Measurements from ENCODE around the gene SERGEF. TPM values are rescaled to one million over a fixed set of nuclear protein-coding genes. Genes with fewer than 3 reads are reported as not detected.

The SERGEF gene
- total and polyA plus RNA-seq, 2 of the 4 experiments (the other 2 are of a cell fraction), result 12.2 to 18.1 TPM

- no peak overlapping the region for H3K9ac ChIP-seq (ENCODE audit: low read depth, low read length)
- H2BK15ac ChIP-seq (ENCODE audit: low read depth, low read length), result no peak overlapping the region
- H3K9me3 ChIP-seq (ENCODE audit: control insufficient read depth, insufficient read depth, low read length), result no peaks in the 10 kb centered on the region
- ChIA-PET POLR2A (ENCODE audit: unreplicated experiment) (no interaction called here), CTCF (no interaction called here)
- TF ChIP-seq CHD1 (IDR thresholded peaks at IDR 0.05; ENCODE audit: low read depth, low read length) (no peak), USF2 (IDR thresholded peaks at IDR 0.05; ENCODE audit: low read depth, low read length) (no peak), CEBPB (IDR thresholded peaks at IDR 0.05; ENCODE audit: low read depth, low read length) (no peak), BHLHE40 (IDR thresholded peaks at IDR 0.05; ENCODE audit: low read depth, low read length) (no peak), NFE2L2 (IDR thresholded peaks at IDR 0.05; ENCODE audit: low read depth, low read length) (no peak), CTCF (conservative IDR thresholded peaks at IDR 0.05; ENCODE audit: low read depth, low read length) (no peak), MAFK (IDR thresholded peaks at IDR 0.05; ENCODE audit: low read depth, low read length) (no peak), SMC3 (IDR thresholded peaks at IDR 0.05; ENCODE audit: low read depth, low read length) (no peak), MXI1 (IDR thresholded peaks at IDR 0.05; ENCODE audit: borderline replicate concordance, low read depth, low read length) (no peak), RFX5 (IDR thresholded peaks at IDR 0.05; ENCODE audit: low read depth, low read length) (no peak), FOS (IDR thresholded peaks at IDR 0.05; ENCODE audit: low read depth, low read length) (no peak), ELK1 (IDR thresholded peaks at IDR 0.05; ENCODE audit: borderline replicate concordance, low read depth, low read length) (no peak), POLR2A (IDR thresholded peaks at IDR 0.05; ENCODE audit: low read depth, low read length) (no peak), MAZ (IDR thresholded peaks at IDR 0.05; ENCODE audit: borderline replicate concordance, low read depth, low read length) (no peak), RAD21 (IDR thresholded peaks at IDR 0.05; ENCODE audit: low read length) (no peak)
- no peak overlapping the region for H4K5ac ChIP-seq (ENCODE audit: low read depth, low read length)
- intact Hi-C loops (cut with micrococcal nuclease) (no loop called here), in situ Hi-C loops (cut with MboI; ENCODE audit: low sequenced_read_pairs) (no loop called here), dilution Hi-C loops (cut with HindIII; ENCODE audit: low sequenced_read_pairs, unreplicated experiment) (no loop called here)
- no peak overlapping the region for H2BK5ac ChIP-seq (ENCODE audit: low read depth, low read length, poor library complexity, severe bottlenecking)
- no peak overlapping the region for H2BK120ac ChIP-seq (ENCODE audit: low read depth, low read length)
- H3K23ac ChIP-seq (ENCODE audit: low read depth, low read length), result no peak overlapping the region
- no peak overlapping the region for H4K91ac ChIP-seq (ENCODE audit: insufficient read depth, low read depth, low read length)
- no peaks in the 10 kb centered on the region for H4K20me1 ChIP-seq (ENCODE audit: insufficient read depth, low read length)
- no peak overlapping the region for H3K14ac ChIP-seq (replicated peaks; ENCODE audit: low read depth, low read length)
- H2AFZ ChIP-seq (replicated peaks; ENCODE audit: low read length, poor library complexity), result no peak overlapping the region
- no peaks in the 10 kb centered on the region for H3K36me3 ChIP-seq (ENCODE audit: control insufficient read depth, insufficient read depth, low read length)
- H2AK5ac ChIP-seq (ENCODE audit: low read depth, low read length), result no peak overlapping the region
- no CpG with 5 or more reads among the region's 1 CpG for WGBS, 2 experiments (ENCODE audit: extremely low coverage in 2 of 2, insufficient read length in 1 of 2)
- H3K27ac ChIP-seq (ENCODE audit: insufficient read depth, low read length), result no peak overlapping the region
- DNase-seq, result no peak
- no peak overlapping the region for H3K18ac ChIP-seq (ENCODE audit: low read depth, low read length)
- no peak overlapping the region for H2BK20ac ChIP-seq (ENCODE audit: low read depth, low read length)
- no peak overlapping the region for H3K4ac ChIP-seq (ENCODE audit: low read depth, low read length)
- no TSS peak for BruUV-seq (replicated peaks)
- no peaks in the 10 kb centered on the region for H3K79me1 ChIP-seq (ENCODE audit: low read depth in 1 of 2, low read length in 2 of 2)
- no peak overlapping the region for H3K4me3 ChIP-seq (ENCODE audit: insufficient read depth, low read depth, low read length)
- ATAC-seq (ENCODE audit: low read depth), result no peak
- H3K56ac ChIP-seq (ENCODE audit: extremely low read depth, insufficient read depth, low read length), result no peak overlapping the region
- H3K4me1 ChIP-seq (ENCODE audit: control insufficient read depth, insufficient read depth, low read length), result peaks cover 4% of the 10 kb centered on the region; the same call in 1 of the 2 replicates
- no peak overlapping the region for H4K8ac ChIP-seq (ENCODE audit: low read depth in 2 of 2, low read length in 2 of 2)
- no peaks in the 10 kb centered on the region for H3K27me3 ChIP-seq (ENCODE audit: control insufficient read depth, insufficient read depth, low read length)
- H3K9me1 ChIP-seq (ENCODE audit: insufficient read depth, low read length), result no peaks in the 10 kb centered on the region
- H2AK9ac ChIP-seq (replicated peaks; ENCODE audit: low read depth, low read length, poor library complexity), result no peak overlapping the region
- H3K4me2 ChIP-seq (ENCODE audit: low read depth, low read length), result no peak overlapping the region
These were observed 80.4 kb downstream of the SERGEF start for GRCh38 chr11:17932472-17932871.

Measured in IMR-90 (cell line).